ENCODE measurements around the gene GPRC5D.

- no peak for TF ChIP-seq CTCF (IDR thresholded peaks at IDR 0.05)
- TF ChIP-seq POLR2A (IDR thresholded peaks at IDR 0.05): no peak
These were observed 17.4 kb downstream of the GPRC5D start for GRCh38 chr12:12934556-12934955.

All from right lobe of liver (tissue), 4 donors.